Liver (tissue), 9 donors: ENCODE measurements around the gene MAPK7. TPM values are rescaled to one million over a fixed set of nuclear protein-coding genes. Genes with fewer than 3 reads are reported as not detected.

Experiments
- DNase-seq: peaks from one replicate; pipeline ENCODE4 v3.0.0-alpha.2; 2017; ENCODE audit warnings: low spot score
- H3K27ac ChIP-seq, 2 donors: one replicate each; pipeline ENCODE4 v1.7.0; 2013; ENCODE audit warnings: inconsistent platforms in 2 of 2, low read length in 2 of 2, control low read depth in 1 of 2, low read depth in 1 of 2, mild to moderate bottlenecking in 1 of 2
- H3K27me3 ChIP-seq, 4 donors: one replicate each; pipeline versions ENCODE4 v1.6.1 to v1.7.0; 2013; ENCODE audit warnings: low read length in 3 of 4, inconsistent platforms in 1 of 4, mild to moderate bottlenecking in 1 of 4, moderate library complexity in 1 of 4; ENCODE audit not compliant: control insufficient read depth in 4 of 4, insufficient read depth in 4 of 4
- H3K36me3 ChIP-seq, 4 donors: one replicate each; pipeline versions ENCODE4 v1.6.1 to v1.7.0; 2013; ENCODE audit warnings: low read length in 3 of 4, mild to moderate bottlenecking in 3 of 4, low read depth in 1 of 4, moderate library complexity in 1 of 4; ENCODE audit not compliant: control insufficient read depth in 4 of 4, insufficient read depth in 3 of 4
- H3K4me1 ChIP-seq, 4 donors: one replicate each; pipeline versions ENCODE4 v1.6.1 to v1.7.0; 2013; ENCODE audit warnings: low read length in 3 of 4, mild to moderate bottlenecking in 3 of 4, moderate library complexity in 1 of 4; ENCODE audit not compliant: control insufficient read depth in 4 of 4, insufficient read depth in 4 of 4
- H3K4me3 ChIP-seq, 3 donors: one replicate each; pipeline versions ENCODE4 v1.6.1 to v1.7.0; 2013; ENCODE audit warnings: low read length in 3 of 3, control low read depth in 1 of 3, low read depth in 1 of 3, mild to moderate bottlenecking in 1 of 3
- H3K9ac ChIP-seq, 2 donors: one replicate each; pipeline ENCODE4 v1.7.0; 2013; ENCODE audit warnings: low read length in 2 of 2, mild to moderate bottlenecking in 2 of 2, moderate library complexity in 2 of 2, control low read depth in 1 of 2, low read depth in 1 of 2
- H3K9me3 ChIP-seq, 4 donors: one replicate each; pipeline versions ENCODE4 v1.6.1 to v1.7.0; 2013; ENCODE audit warnings: low read length in 3 of 4; ENCODE audit not compliant: control insufficient read depth in 4 of 4
- FOXA1 ChIP-seq: IDR thresholded peaks from 2 replicates; pipeline ENCODE4 v1.6.1; 2016; ENCODE audit warnings: antibody characterized with exemption
- FOXA2 ChIP-seq: IDR thresholded peaks from 2 replicates; pipeline ENCODE4 v1.6.1; 2016; ENCODE audit warnings: antibody characterized with exemption
- GABPA ChIP-seq, 2 donors: IDR thresholded peaks in 1 of 2; conservative IDR thresholded peaks in 1 of 2; 2 replicates each; pipeline ENCODE4 v1.6.1; 2016; ENCODE audit warnings: antibody characterized with exemption in 2 of 2, mild to moderate bottlenecking in 1 of 2, moderate library complexity in 1 of 2
- HNF4A ChIP-seq, 2 donors: conservative IDR thresholded peaks; 2 replicates each; pipeline ENCODE4 v1.6.1; 2016; ENCODE audit warnings: antibody characterized with exemption in 2 of 2, mild to moderate bottlenecking in 2 of 2
- JUND ChIP-seq, 2 donors: IDR thresholded peaks; 2 replicates each; pipeline ENCODE4 v1.6.1; 2016; ENCODE audit warnings: antibody characterized with exemption in 2 of 2
- NR2F2 ChIP-seq: IDR thresholded peaks from 2 replicates; pipeline ENCODE4 v1.6.1; 2016; ENCODE audit warnings: antibody characterized with exemption
- RAD21 ChIP-seq, 2 donors: IDR thresholded peaks; 2 replicates each; pipeline ENCODE4 v1.6.1; 2016; ENCODE audit warnings: antibody characterized with exemption in 2 of 2, mild to moderate bottlenecking in 2 of 2
- REST ChIP-seq: IDR thresholded peaks from 2 replicates; pipeline ENCODE4 v1.6.1; 2016; ENCODE audit warnings: antibody characterized with exemption, mild to moderate bottlenecking
- RXRA ChIP-seq, 2 donors: IDR thresholded peaks; 2 replicates each; pipeline ENCODE4 v1.6.1; 2017 to 2018; ENCODE audit warnings: antibody characterized with exemption in 2 of 2, mild to moderate bottlenecking in 1 of 2
- YY1 ChIP-seq: IDR thresholded peaks from 2 replicates; pipeline ENCODE4 v1.6.1; 2016; ENCODE audit warnings: antibody characterized with exemption, mild to moderate bottlenecking
- ZBTB33 ChIP-seq: IDR thresholded peaks from 2 replicates; pipeline ENCODE4 v1.6.1; 2016; ENCODE audit warnings: antibody characterized with exemption
- WGBS: extraction: QIAGEN DNeasy Blood & Tissue Kit; methylation state at CpG from one replicate; pipeline ENCODE4 v1.1.7; 2013; 5-methylcytosine and 5-hydroxymethylcytosine counted together
- polyA plus RNA-seq, 2 donors: library from polyadenylated mRNA; stranded (reverse) in 1 of 2; unstranded in 1 of 2; fragments of 200-250 nt in 1 of 2; fragments of >200 nt in 1 of 2; fragmentation: Nextera tagmentation in 1 of 2; extraction: Ambion mirVana in 1 of 2; gene quantifications; one replicate each; pipeline versions ENCODE4 v1.2.1 to v1.2.3, GENCODE V29; 2013 to 2015
- total RNA-seq, 2 donors: library from RNA; depleted of rRNA; stranded (reverse); fragments of >200 nt; gene quantifications; one replicate each; pipeline ENCODE4 v1.2.3, GENCODE V29; 2014
- donor health status: healthy.
- donor health status: healthy.
- donor health status: healthy.
- donor health status: healthy.
- donor health status: healthy.

The MAPK7 gene
- total and polyA plus RNA-seq, 4 donors: 3.4 to 8.8 (median 5.2) TPM

- no peak for TF ChIP-seq HNF4A (conservative IDR thresholded peaks at IDR 0.05)
- no peak for TF ChIP-seq FOXA2
- no peak for TF ChIP-seq RAD21 (IDR thresholded peaks at IDR 0.05)
- TF ChIP-seq FOXA1: no peak
- TF ChIP-seq JUND (IDR thresholded peaks at IDR 0.05): no peak
- TF ChIP-seq ZBTB33: no peak
- no peak for DNase-seq
- Histone ChIP-seq H3K4me3 (no peak overlapping the region), H3K9me3 (no peaks in the 10 kb centered on the region), H3K27ac (peak overlapping the region in 1 of 2 donors; percentile 96), H3K36me3 (no peaks in the 10 kb centered on the region), H3K4me1 (peaks cover 2 to 31% (median 16%) of the 10 kb centered on the region in 4 donors), H3K9ac (peak overlapping the region in 1 of 2 donors; percentile 66), H3K27me3 (no peaks in the 10 kb centered on the region)
- WGBS: 77% methylated on average over 6 of the region's 6 CpGs
These were observed 14.8 kb upstream of the MAPK7 start for GRCh38 chr17:19363460-19364035.

- WGBS: 70% methylated on average over 14 of the region's 14 CpGs
- Histone ChIP-seq H3K9me3 (no peaks in the 10 kb centered on the region), H3K9ac (no peak overlapping the region), H3K27me3 (no peaks in the 10 kb centered on the region), H3K36me3 (no peaks in the 10 kb centered on the region), H3K4me3 (no peak overlapping the region), H3K4me1 (peaks cover 2 to 31% (median 16%) of the 10 kb centered on the region in 4 donors), H3K27ac (no peak overlapping the region)
- TF ChIP-seq RAD21 (IDR thresholded peaks at IDR 0.05) (no peak), NR2F2 (no peak), HNF4A (conservative IDR thresholded peaks at IDR 0.05) (peak in 1 of 2 donors; percentile 9)
- no peak for DNase-seq
These were observed 13.4 kb upstream of the MAPK7 start for GRCh38 chr17:19364699-19365498.

- no peak overlapping the region for H3K9ac ChIP-seq
- H3K9me3 ChIP-seq: no peaks in the 10 kb centered on the region
- H3K27me3 ChIP-seq: no peaks in the 10 kb centered on the region
- no peak overlapping the region for H3K4me3 ChIP-seq
- peaks cover 3 to 31% (median 16%) of the 10 kb centered on the region in 4 donors for H3K4me1 ChIP-seq
- TF ChIP-seq FOXA2 (no peak), RAD21 (IDR thresholded peaks at IDR 0.05) (no peak), YY1 (no peak), GABPA (IDR thresholded peaks at IDR 0.05 in 1 of 2, conservative IDR thresholded peaks at IDR 0.05 in 1 of 2) (no peak), JUND (IDR thresholded peaks at IDR 0.05) (no peak), REST (no peak), NR2F2 (no peak), RXRA (IDR thresholded peaks at IDR 0.05) (no peak)
- no peak overlapping the region for H3K27ac ChIP-seq
- 91% methylated on average over 4 of the region's 4 CpGs for WGBS
- H3K36me3 ChIP-seq: no peaks in the 10 kb centered on the region
- DNase-seq: no peak
These were observed 12.8 kb upstream of the MAPK7 start for GRCh38 chr17:19365499-19365817.
